ENCODE results near the gene PCDH9. TPM values are rescaled to one million over a fixed set of nuclear protein-coding genes. Genes with fewer than 3 reads are reported as not detected.

Gene PCDH9
- polyA plus RNA-seq, 3 donors: 0.03 TPM; not detected in 1

DNA sequence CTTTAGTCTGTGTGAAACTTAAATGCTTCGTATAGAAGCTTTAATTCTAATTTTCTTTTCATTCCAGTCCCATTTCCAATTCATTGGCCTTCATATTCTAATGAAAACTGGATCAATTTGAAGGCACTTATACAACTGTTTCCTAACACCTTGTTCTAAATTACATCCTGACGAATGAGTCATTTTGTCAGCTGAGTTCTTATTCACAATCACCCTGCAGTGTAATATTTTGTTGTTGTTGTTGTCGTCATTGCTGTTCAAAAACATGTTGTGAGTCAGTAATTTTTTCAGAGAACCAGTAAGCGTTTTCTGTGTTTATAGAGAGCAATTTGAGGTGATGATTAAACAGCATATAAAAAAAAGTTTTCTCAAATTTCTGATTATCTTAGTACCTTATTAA lies 290.0 kb downstream of the PCDH9 start:
- no peaks in the 10 kb centered on the region for H3K36me3 Mint-ChIP-seq
- H3K27ac Mint-ChIP-seq: no peak overlapping the region

DNA sequence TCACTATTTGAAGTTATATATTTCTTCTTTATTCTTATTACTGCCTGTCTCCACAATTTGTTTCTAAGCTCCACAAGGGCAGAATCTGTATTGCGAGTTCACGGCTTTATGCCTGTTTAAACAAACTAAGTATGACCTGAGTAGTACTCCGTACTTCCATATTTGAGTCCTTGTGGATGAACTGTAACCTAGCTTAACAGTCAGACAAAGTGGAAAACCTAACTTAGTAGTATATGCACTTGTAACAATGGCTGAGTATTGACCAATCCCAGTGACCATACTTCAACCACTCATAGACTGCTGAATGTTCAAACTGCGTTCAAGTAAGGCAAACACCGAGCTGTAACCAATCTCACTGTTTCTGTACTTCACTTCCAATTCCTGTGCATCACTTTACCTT lies 292.7 kb downstream of the PCDH9 start:
- Histone ChIP-seq H3K36me3 (replicated peaks in 1 of 2; ENCODE audit: control insufficient read depth in 1 of 2, insufficient read depth in 2 of 2, low read length in 2 of 2) (no peaks in the 10 kb centered on the region), H3K27ac (ENCODE audit: low read depth in 1 of 2, low read length in 2 of 2) (no peak overlapping the region), H3K9ac (ENCODE audit: insufficient read depth, low read length, poor library complexity, severe bottlenecking) (no peak overlapping the region), H3K27me3 (ENCODE audit: control insufficient read depth in 2 of 2, insufficient read depth in 2 of 2, low read length in 2 of 2) (no peaks in the 10 kb centered on the region), H3K79me2 (ENCODE audit: insufficient read depth, low read length) (no peaks in the 10 kb centered on the region), H2AFZ (ENCODE audit: insufficient read depth, low read depth, low read length, poor library complexity, severe bottlenecking) (no peak overlapping the region), H3K4me1 (ENCODE audit: control insufficient read depth in 1 of 2, insufficient read depth in 2 of 2, low read length in 2 of 2) (no peaks in the 10 kb centered on the region), H3K9me3 (replicated peaks in 1 of 2; ENCODE audit: control insufficient read depth in 1 of 2, insufficient read depth in 1 of 2, low read length in 2 of 2) (peaks cover 0 to 5% of the 10 kb centered on the region in 2 donors), H4K20me1 (ENCODE audit: insufficient read depth, low read length) (no peaks in the 10 kb centered on the region), H3K4me3 (replicated peaks in 1 of 3; ENCODE audit: low read depth in 2 of 3, low read length in 3 of 3) (no peak overlapping the region), H3K4me2 (replicated peaks; ENCODE audit: extremely low read depth, low read length, poor library complexity, severe bottlenecking) (no peak overlapping the region)
- Mint-ChIP-seq H3K4me3 (no peak overlapping the region), H3K27me3 (ENCODE audit: low read depth in 3 of 3) (no peaks in the 10 kb centered on the region), H3K27ac (no peak overlapping the region), H3K36me3 (no peaks in the 10 kb centered on the region), H3K9me3 (peaks cover 0 to 9% (median 1%) of the 10 kb centered on the region in 7 donors), H3K4me1 (no peaks in the 10 kb centered on the region)
- TF ChIP-seq, protein P1, sequence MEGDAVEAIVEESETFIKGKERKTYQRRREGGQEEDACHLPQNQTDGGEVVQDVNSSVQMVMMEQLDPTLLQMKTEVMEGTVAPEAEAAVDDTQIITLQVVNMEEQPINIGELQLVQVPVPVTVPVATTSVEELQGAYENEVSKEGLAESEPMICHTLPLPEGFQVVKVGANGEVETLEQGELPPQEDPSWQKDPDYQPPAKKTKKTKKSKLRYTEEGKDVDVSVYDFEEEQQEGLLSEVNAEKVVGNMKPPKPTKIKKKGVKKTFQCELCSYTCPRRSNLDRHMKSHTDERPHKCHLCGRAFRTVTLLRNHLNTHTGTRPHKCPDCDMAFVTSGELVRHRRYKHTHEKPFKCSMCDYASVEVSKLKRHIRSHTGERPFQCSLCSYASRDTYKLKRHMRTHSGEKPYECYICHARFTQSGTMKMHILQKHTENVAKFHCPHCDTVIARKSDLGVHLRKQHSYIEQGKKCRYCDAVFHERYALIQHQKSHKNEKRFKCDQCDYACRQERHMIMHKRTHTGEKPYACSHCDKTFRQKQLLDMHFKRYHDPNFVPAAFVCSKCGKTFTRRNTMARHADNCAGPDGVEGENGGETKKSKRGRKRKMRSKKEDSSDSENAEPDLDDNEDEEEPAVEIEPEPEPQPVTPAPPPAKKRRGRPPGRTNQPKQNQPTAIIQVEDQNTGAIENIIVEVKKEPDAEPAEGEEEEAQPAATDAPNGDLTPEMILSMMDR (IDR thresholded peaks at IDR 0.05): no peak
- DNase-seq: no peak
- intact Hi-C loops (cut with micrococcal nuclease): no loop called here
- WGBS (ENCODE audit: insufficient coverage): 88% methylated on average over 5 of the region's 5 CpGs

More for the DNA sequence above, 290.0 kb downstream of the PCDH9 start:
- H2AFZ ChIP-seq (ENCODE audit: insufficient read depth, low read depth, low read length, poor library complexity, severe bottlenecking): no peak overlapping the region
- no peak overlapping the region for H3K4me2 ChIP-seq (replicated peaks; ENCODE audit: extremely low read depth, low read length, poor library complexity, severe bottlenecking)
- H3K27me3 Mint-ChIP-seq (ENCODE audit: low read depth in 3 of 3): peaks cover 0 to 2% (median 0%) of the 10 kb centered on the region in 3 donors
- no peaks in the 10 kb centered on the region for H4K20me1 ChIP-seq (ENCODE audit: insufficient read depth, low read length)
- no peaks in the 10 kb centered on the region for H3K4me1 Mint-ChIP-seq
- no peak overlapping the region for H3K4me3 ChIP-seq (replicated peaks in 1 of 3; ENCODE audit: low read depth in 2 of 3, low read length in 3 of 3)
- H3K9me3 Mint-ChIP-seq: peaks cover 0 to 7% (median 2%) of the 10 kb centered on the region in 7 donors
- H3K9ac ChIP-seq (ENCODE audit: insufficient read depth, low read length, poor library complexity, severe bottlenecking): no peak overlapping the region
- no peaks in the 10 kb centered on the region for H3K4me1 ChIP-seq (ENCODE audit: control insufficient read depth in 1 of 2, insufficient read depth in 2 of 2, low read length in 2 of 2)
- no peak overlapping the region for H3K4me3 Mint-ChIP-seq
- no peaks in the 10 kb centered on the region for H3K27me3 ChIP-seq (ENCODE audit: control insufficient read depth in 2 of 2, insufficient read depth in 2 of 2, low read length in 2 of 2)
- no peaks in the 10 kb centered on the region for H3K36me3 ChIP-seq (replicated peaks in 1 of 2; ENCODE audit: control insufficient read depth in 1 of 2, insufficient read depth in 2 of 2, low read length in 2 of 2)
- no peak for DNase-seq
- TF ChIP-seq, protein P1 (IDR thresholded peaks at IDR 0.05): no peak
- intact Hi-C loops (cut with micrococcal nuclease): no loop called here
- H3K27ac ChIP-seq (ENCODE audit: low read depth in 1 of 2, low read length in 2 of 2): no peak overlapping the region
- H3K9me3 ChIP-seq (replicated peaks in 1 of 2; ENCODE audit: control insufficient read depth in 1 of 2, insufficient read depth in 1 of 2, low read length in 2 of 2): no peaks in the 10 kb centered on the region
- no CpG with 5 or more reads among the region's 4 CpGs for WGBS (ENCODE audit: insufficient coverage)
- H3K79me2 ChIP-seq (ENCODE audit: insufficient read depth, low read length): no peaks in the 10 kb centered on the region
